Brain pericyte (primary cell): ENCODE results near the gene CASTOR1.

Experiments used
- DNase-seq: peaks from one replicate; pipeline ENCODE4 v3.0.0-alpha.2; 2012; ENCODE audit warnings: low read depth, low spot score

CASTOR1 gene

GRCh38 chr22:30245181-30245984, 43.9 kb downstream of the CASTOR1 start:
- DNase-seq, result no peak

- DNase-seq, result no peak
Measured at GRCh38 chr22:30244641-30245040, 44.7 kb downstream of the CASTOR1 start.

GRCh38 chr22:30244066-30244465, 45.2 kb downstream of the CASTOR1 start:
- no peak for DNase-seq

- no peak for DNase-seq
Measured at GRCh38 chr22:30243661-30244060, 45.6 kb downstream of the CASTOR1 start.

- no peak for DNase-seq
Measured at GRCh38 chr22:30241576-30242371, 47.5 kb downstream of the CASTOR1 start.

GRCh38 chr22:30240541-30241417, 48.5 kb downstream of the CASTOR1 start:
- no peak for DNase-seq

- DNase-seq, result no peak
Measured at GRCh38 chr22:30239488-30240405, 49.6 kb downstream of the CASTOR1 start.

GRCh38 chr22:30238661-30239487, 50.4 kb downstream of the CASTOR1 start:
- DNase-seq, result no peak

- no peak for DNase-seq
Measured at GRCh38 chr22:30238136-30238535, 51.2 kb downstream of the CASTOR1 start.

GRCh38 chr22:30236875-30237274, 52.4 kb downstream of the CASTOR1 start:
- DNase-seq, result no peak

- no peak for DNase-seq
Measured at GRCh38 chr22:30235687-30236170, 53.6 kb downstream of the CASTOR1 start.
